GM12878 (cell line): Measurements from ENCODE around the gene DPYSL4. TPM values are rescaled to one million over a fixed set of nuclear protein-coding genes. Genes with fewer than 3 reads are reported as not detected.

Experiments
- ATAC-seq: fragments of 200-7000 bp; cut with Tn5 transposase; 3 replicates; pipeline ENCODE4 v1.9.1; 2020; ENCODE audit warnings: mild to moderate bottlenecking, moderate library complexity
- BruUV-seq: library from RNA; stranded (reverse); fragments of 400-500 nt; replicated peaks from 2 replicates; lab custom pipeline; 2021; lab: Mats Ljungman, UMichigan
- CTCF ChIA-PET: fragments of 300-600 bp; sonication (Branson Sonifier 250); formaldehyde crosslinking; extraction: SDS; loops from one replicate; lab custom pipeline; 2021; ENCODE audit warnings: inconsistent platforms; lab: Yijun Ruan, JAX
- POLR2A ChIA-PET: fragments of 350-600 bp; formaldehyde crosslinking; extraction: SDS; loops from one replicate; lab custom pipeline; 2021; ENCODE audit warnings: inconsistent platforms; lab: Charles Lee
- RAD21 ChIA-PET: fragments of 300-600 bp; sonication (Branson Sonifier 250); formaldehyde crosslinking; loops from one replicate; lab custom pipeline; 2023; ENCODE audit warnings: antibody characterized with exemption; ENCODE audit not compliant: unreplicated experiment; lab: Charles Lee
- SMC1A ChIA-PET: fragments of 300-600 bp; sonication (Branson Sonifier 250); formaldehyde crosslinking; loops from one replicate; lab custom pipeline; 2023; ENCODE audit not compliant: unreplicated experiment, uncharacterized antibody; lab: Charles Lee
- DNase-seq: peaks from one replicate; pipeline ENCODE4 v3.0.0-alpha.2; 2011; ENCODE audit warnings: low read depth, low spot score
- FAIRE-seq: peaks from 3 replicates; lab custom pipeline; 2011; peaks lifted over from hg19 to GRCh38; lab: Jason Lieb, UNC
- H2AFZ ChIP-seq: 2 replicates; pipeline ENCODE4 v1.6.0; 2011; ENCODE audit warnings: low read depth, low read length, control low read depth; ENCODE audit not compliant: control insufficient read depth
- H3K27ac ChIP-seq: 2 replicates; pipeline ENCODE4 v1.5.1; 2011; ENCODE audit warnings: control low read depth; ENCODE audit not compliant: control insufficient read depth, insufficient read depth
- H3K27me3 ChIP-seq, 2 experiments: replicated peaks in 1 of 2; 2 replicates each; pipeline versions ENCODE4 v1.6.0 to v1.6.1; 2011; ENCODE audit warnings: low read length in 1 of 2; ENCODE audit not compliant: control insufficient read depth in 2 of 2, insufficient read depth in 2 of 2
- H3K36me3 ChIP-seq, 2 experiments: 2 replicates each; pipeline ENCODE4 v1.5.1; 2011; ENCODE audit warnings: low read length in 1 of 2; ENCODE audit not compliant: control insufficient read depth in 2 of 2, insufficient read depth in 2 of 2
- H3K4me1 ChIP-seq: 2 replicates; pipeline ENCODE4 v1.6.1; 2011; ENCODE audit warnings: mild to moderate bottlenecking, low read length, moderate library complexity, mixed read lengths; ENCODE audit not compliant: control insufficient read depth, insufficient read depth
- H3K4me2 ChIP-seq: 2 replicates; pipeline ENCODE4 v1.6.0; 2011; ENCODE audit warnings: control low read depth; ENCODE audit not compliant: control insufficient read depth, insufficient read depth
- H3K4me3 ChIP-seq: fragments of 200-600 bp; sonication (generic); 2 replicates; pipeline ENCODE4 v1.5.1; 2016
- H3K79me2 ChIP-seq: 2 replicates; pipeline ENCODE4 v1.6.0; 2011; ENCODE audit warnings: low read length; ENCODE audit not compliant: control insufficient read depth, insufficient read depth
- H3K9ac ChIP-seq: 2 replicates; pipeline ENCODE4 v1.8.0; 2011; ENCODE audit warnings: low read length, control low read depth, mixed read lengths; ENCODE audit not compliant: control insufficient read depth, insufficient read depth
- H3K9me3 ChIP-seq: replicated peaks from 3 replicates; pipeline ENCODE4 v1.5.1; 2011; ENCODE audit warnings: mild to moderate bottlenecking, low read length; ENCODE audit not compliant: control insufficient read depth, insufficient read depth
- H4K20me1 ChIP-seq: 2 replicates; pipeline ENCODE4 v1.6.0; 2011; ENCODE audit not compliant: control insufficient read depth, insufficient read depth
- ATF7 ChIP-seq: fragments of 450-650 bp; IDR thresholded peaks from 2 replicates; pipeline ENCODE4 v1.6.1; 2016; ENCODE audit warnings: low read depth, mild to moderate bottlenecking
- BMI1 ChIP-seq: fragments of 450-650 bp; IDR thresholded peaks from 2 replicates; pipeline ENCODE4 v1.6.1; 2016; ENCODE audit warnings: mild to moderate bottlenecking, moderate library complexity, borderline replicate concordance
- CBX3 ChIP-seq: fragments of 200-600 bp; sonication (generic); IDR thresholded peaks from 2 replicates; pipeline ENCODE4 v1.6.1; 2016; ENCODE audit warnings: low read depth, borderline replicate concordance
- CREM ChIP-seq: IDR thresholded peaks from 2 replicates; pipeline ENCODE4 v1.6.1; 2014; ENCODE audit warnings: antibody characterized with exemption, low read depth
- HCFC1 ChIP-seq: fragments of 150-350 bp; IDR thresholded peaks from 2 replicates; pipeline ENCODE4 v1.6.1; 2014; ENCODE audit warnings: low read length
- JUND ChIP-seq: IDR thresholded peaks from 2 replicates; pipeline ENCODE4 v1.6.1; 2012; ENCODE audit warnings: low read depth, mild to moderate bottlenecking, low read length, improper control_type of control experiment, moderate library complexity
- MEF2B ChIP-seq: fragments of 450-650 bp; IDR thresholded peaks from 2 replicates; pipeline ENCODE4 v1.6.1; 2018; ENCODE audit warnings: mild to moderate bottlenecking, moderate library complexity; ENCODE audit not compliant: partially characterized antibody, poor library complexity, severe bottlenecking
- MTA2 ChIP-seq: fragments of 450-650 bp; IDR thresholded peaks from 2 replicates; pipeline ENCODE4 v1.6.1; 2016; ENCODE audit warnings: low read depth, mild to moderate bottlenecking, moderate library complexity
- NBN ChIP-seq: fragments of 450-650 bp; IDR thresholded peaks from 2 replicates; pipeline ENCODE4 v1.6.1; 2016
- SIN3A ChIP-seq: IDR thresholded peaks from 2 replicates; pipeline ENCODE4 v1.6.1; 2012; ENCODE audit warnings: low read depth, low read length, improper control_type of control experiment
- SREBF2 ChIP-seq: IDR thresholded peaks from 2 replicates; pipeline ENCODE4 v1.6.1; 2012; ENCODE audit warnings: mild to moderate bottlenecking, low read length
- YY1 ChIP-seq: IDR thresholded peaks from 2 replicates; pipeline ENCODE4 v1.6.1; 2011; ENCODE audit warnings: low read depth, mild to moderate bottlenecking, low read length
- ZNF217 ChIP-seq: fragments of 450-650 bp; IDR thresholded peaks from 2 replicates; pipeline ENCODE4 v1.6.1; 2017; ENCODE audit warnings: antibody characterized with exemption, mild to moderate bottlenecking
- whole genome bisulfite sequencing: methylation state at CpG from one replicate; pipeline ENCODE4 v1.1.6; 2016; ENCODE audit warnings: low lambda C conversion rate; ENCODE audit not compliant: insufficient replicate concordance, insufficient coverage; ENCODE audit errors: missing lambda C conversion rate; 5-methylcytosine and 5-hydroxymethylcytosine counted together
- in situ Hi-C: fragments of 300-500 bp; cut with MboI; formaldehyde crosslinking; loops from 9 replicates; pipeline ENCODE4 v1.14.3; 2018; ENCODE audit warnings: mixed read lengths
- intact Hi-C: fragments of 100-400 bp; cut with micrococcal nuclease; formaldehyde crosslinking; loops from one replicate; pipeline ENCODE4 v1.14.2; 2022; ENCODE audit not compliant: unreplicated experiment
- polyA plus RNA-seq, 11 experiments: library from polyadenylated mRNA; depleted of rRNA in 4 of 11; unstranded in 6 of 11; stranded (reverse) in 5 of 11; fragments of >200 nt; fragmentation: Nextera tagmentation in 4 of 11; fragmentation: Illumina TruSeq in 1 of 11; extraction: Ambion mirVana in 4 of 11; extraction: Trizol in 1 of 11; gene quantifications; 1 replicate in 1 of 11; 2 replicates in 10 of 11; pipeline versions ENCODE4 v1.2.1 to v1.2.3, GENCODE V29; 2011 to 2016; ENCODE audit warnings: inconsistent platforms in 2 of 11, missing spikeins in 2 of 11, low read depth in 1 of 11
- total RNA-seq, 4 experiments: library from RNA; depleted of rRNA in 3 of 4; stranded (reverse); fragments of >200 nt in 3 of 4; fragmentation: Illumina TruSeq in 1 of 4; extraction: Trizol in 1 of 4; gene quantifications; 2 replicates each; pipeline versions ENCODE4 v1.2.1 to v1.2.3, GENCODE V29; 2013 to 2021
- TF ChIP-seq, protein P1 (sequence below): IDR thresholded peaks from 2 replicates; pipeline ENCODE4 v1.6.1; 2011; ENCODE audit warnings: mild to moderate bottlenecking, low read depth, low read length, moderate library complexity; ENCODE audit not compliant: insufficient replicate concordance
- TF ChIP-seq, protein P2 (sequence below): fragments of 450-650 bp; IDR thresholded peaks from 2 replicates; pipeline ENCODE4 v1.6.1; 2018; ENCODE audit warnings: borderline replicate concordance, mild to moderate bottlenecking; ENCODE audit not compliant: partially characterized antibody

DPYSL4 gene
- total and polyA plus RNA-seq, 10 of the 15 experiments (the other 5 are each of a cell fraction or from before 2014, with no cell fraction given), result 0.10 to 0.21 TPM; not detected in 8

DNA sequence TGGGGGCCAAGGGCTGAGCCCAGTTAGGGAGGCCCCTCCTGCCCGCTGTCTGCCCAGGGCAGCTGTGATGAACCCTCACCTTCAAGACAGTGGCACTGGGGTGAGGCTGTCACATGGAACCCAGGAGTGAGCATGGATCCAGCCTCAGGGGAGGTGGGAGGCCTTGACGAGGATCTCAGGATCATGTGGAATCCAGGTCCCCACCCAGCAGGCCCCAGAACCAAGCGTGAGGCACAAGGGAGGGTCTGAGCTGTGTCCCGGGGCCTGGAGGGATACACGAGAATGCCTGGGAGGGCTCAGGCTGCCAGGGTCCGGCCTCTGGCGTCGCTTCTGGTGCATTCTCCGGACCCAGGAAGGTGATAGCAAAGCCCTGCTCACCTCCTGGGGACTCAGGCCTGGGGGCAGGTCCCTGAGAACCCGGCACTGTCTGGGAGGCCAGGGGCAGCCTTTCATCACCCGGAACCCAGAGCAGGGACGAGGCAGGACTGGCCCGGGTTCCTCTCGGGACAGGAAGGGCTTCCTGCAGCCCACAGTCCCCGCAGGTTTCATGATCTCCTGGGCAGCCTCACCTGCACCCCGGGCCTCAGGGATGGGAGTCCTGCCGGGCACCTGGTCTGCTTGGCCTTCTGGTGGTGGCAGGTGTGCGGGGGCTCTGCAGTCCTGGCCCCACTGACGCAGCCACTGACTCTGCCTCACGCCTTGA lies 17.5 kb downstream of the DPYSL4 start (continued):
- TF ChIP-seq SREBF2 (no peak), MEF2B (no peak), ZNF217 (no peak), HCFC1 (no peak)
- TF ChIP-seq, protein P1, sequence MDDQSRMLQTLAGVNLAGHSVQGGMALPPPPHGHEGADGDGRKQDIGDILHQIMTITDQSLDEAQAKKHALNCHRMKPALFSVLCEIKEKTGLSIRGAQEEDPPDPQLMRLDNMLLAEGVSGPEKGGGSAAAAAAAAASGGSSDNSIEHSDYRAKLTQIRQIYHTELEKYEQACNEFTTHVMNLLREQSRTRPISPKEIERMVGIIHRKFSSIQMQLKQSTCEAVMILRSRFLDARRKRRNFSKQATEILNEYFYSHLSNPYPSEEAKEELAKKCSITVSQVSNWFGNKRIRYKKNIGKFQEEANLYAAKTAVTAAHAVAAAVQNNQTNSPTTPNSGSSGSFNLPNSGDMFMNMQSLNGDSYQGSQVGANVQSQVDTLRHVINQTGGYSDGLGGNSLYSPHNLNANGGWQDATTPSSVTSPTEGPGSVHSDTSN, result no peak
- TF ChIP-seq, all 136 proteins: peak for 0

DNA sequence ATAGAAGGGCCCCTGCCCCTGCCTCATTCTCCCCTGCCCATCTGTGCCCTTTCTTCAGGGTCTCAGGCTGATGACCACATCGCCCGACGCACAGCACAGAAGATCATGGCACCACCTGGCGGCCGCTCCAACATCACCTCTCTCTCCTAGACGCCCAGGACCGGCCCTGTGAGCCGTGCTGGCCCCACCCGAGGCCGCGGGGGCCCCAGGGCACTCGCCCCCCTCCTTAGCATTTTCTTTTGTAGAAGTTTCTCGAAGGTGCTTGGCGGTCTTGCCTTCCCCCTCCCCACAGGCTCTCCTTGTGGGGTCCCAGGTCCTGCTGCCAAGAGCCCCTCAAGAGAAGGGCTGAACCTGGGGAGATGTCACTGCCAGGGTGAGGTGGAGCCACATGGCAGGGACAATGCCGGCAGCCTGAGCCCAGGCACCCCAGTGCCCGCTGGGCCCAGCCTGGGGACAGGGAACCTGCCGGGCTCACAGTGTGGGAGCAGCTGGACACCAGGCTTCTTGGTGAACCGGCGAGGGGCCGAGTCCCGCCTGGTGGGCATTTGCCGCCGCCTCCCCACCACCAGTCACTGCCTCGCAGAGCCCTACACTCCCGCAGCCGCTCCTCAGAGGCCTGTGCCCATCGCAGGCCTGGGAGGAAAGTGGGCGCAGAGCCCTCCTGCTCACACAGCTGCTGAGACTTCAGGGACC lies 18.2 kb downstream of the DPYSL4 start:
- intact Hi-C loops (no loop called here), in situ Hi-C loops (no loop called here)
- FAIRE-seq (no peak), DNase-seq (no peak), ATAC-seq (no peak)
- Histone ChIP-seq H3K4me2 (no peak overlapping the region), H3K4me1 (no peaks in the 10 kb centered on the region), H4K20me1 (no peaks in the 10 kb centered on the region), H3K36me3 (no peaks in the 10 kb centered on the region), H3K9ac (no peak overlapping the region), H3K27ac (no peak overlapping the region), H3K79me2 (no peaks in the 10 kb centered on the region), H2AFZ (no peak overlapping the region), H3K9me3 (no peaks in the 10 kb centered on the region), H3K4me3 (no peak overlapping the region), H3K27me3 (no peaks in the 10 kb centered on the region)
- ChIA-PET RAD21 (no interaction called here), POLR2A (no interaction called here), SMC1A (no interaction called here), CTCF (no interaction called here)
- 39% methylated on average over 28 of the region's 28 CpGs for WGBS
- no TSS peak for BruUV-seq
- no peak for TF ChIP-seq CREM
- TF ChIP-seq MTA2, result no peak
- TF ChIP-seq SIN3A, result no peak
- no peak for TF ChIP-seq HCFC1
- TF ChIP-seq, protein P2, sequence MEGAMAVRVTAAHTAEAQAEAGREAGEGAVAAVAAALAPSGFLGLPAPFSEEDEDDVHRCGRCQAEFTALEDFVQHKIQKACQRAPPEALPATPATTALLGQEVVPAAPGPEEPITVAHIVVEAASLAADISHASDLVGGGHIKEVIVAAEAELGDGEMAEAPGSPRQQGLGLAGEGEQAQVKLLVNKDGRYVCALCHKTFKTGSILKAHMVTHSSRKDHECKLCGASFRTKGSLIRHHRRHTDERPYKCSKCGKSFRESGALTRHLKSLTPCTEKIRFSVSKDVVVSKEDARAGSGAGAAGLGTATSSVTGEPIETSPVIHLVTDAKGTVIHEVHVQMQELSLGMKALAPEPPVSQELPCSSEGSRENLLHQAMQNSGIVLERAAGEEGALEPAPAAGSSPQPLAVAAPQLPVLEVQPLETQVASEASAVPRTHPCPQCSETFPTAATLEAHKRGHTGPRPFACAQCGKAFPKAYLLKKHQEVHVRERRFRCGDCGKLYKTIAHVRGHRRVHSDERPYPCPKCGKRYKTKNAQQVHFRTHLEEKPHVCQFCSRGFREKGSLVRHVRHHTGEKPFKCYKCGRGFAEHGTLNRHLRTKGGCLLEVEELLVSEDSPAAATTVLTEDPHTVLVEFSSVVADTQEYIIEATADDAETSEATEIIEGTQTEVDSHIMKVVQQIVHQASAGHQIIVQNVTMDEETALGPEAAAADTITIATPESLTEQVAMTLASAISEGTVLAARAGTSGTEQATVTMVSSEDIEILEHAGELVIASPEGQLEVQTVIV, result no peak
- TF ChIP-seq YY1, result no peak
- TF ChIP-seq CBX3, result no peak
- TF ChIP-seq JUND, result no peak
- TF ChIP-seq NBN, result no peak
- no peak for TF ChIP-seq BMI1
- no peak for TF ChIP-seq ATF7
